HepG2 (cell line): ENCODE data around the gene KCND3. TPM values are rescaled to one million over a fixed set of nuclear protein-coding genes. Genes with fewer than 3 reads are reported as not detected.

ENCODE experiments used
- ATAC-seq: fragments of 200-7000 bp; cut with Tn5 transposase; 3 replicates; pipeline ENCODE4 v1.9.1; 2020; ENCODE audit warnings: mild to moderate bottlenecking, moderate library complexity
- BruUV-seq: library from RNA; stranded (reverse); fragments of 400-500 nt; replicated peaks from 2 replicates; lab custom pipeline; 2021; lab: Mats Ljungman, UMichigan
- CTCF ChIA-PET: fragments of 300-600 bp; formaldehyde crosslinking; extraction: SDS; loops from one replicate; lab custom pipeline; 2021; ENCODE audit warnings: low total read pairs, inconsistent platforms, low intra/inter-chr PET ratio; lab: Yijun Ruan, JAX
- POLR2A ChIA-PET: fragments of 350-600 bp; sonication (Branson Sonifier 250); formaldehyde crosslinking; loops from one replicate; lab custom pipeline; 2020; ENCODE audit warnings: antibody characterized with exemption, inconsistent platforms; lab: Yijun Ruan, JAX
- DNase-seq: peaks from one replicate; pipeline ENCODE4 v3.0.0-alpha.2; 2015; ENCODE audit warnings: low spot score
- FAIRE-seq: peaks from 3 replicates; lab custom pipeline; 2011; peaks lifted over from hg19 to GRCh38; lab: Jason Lieb, UNC
- H2AFZ ChIP-seq: one replicate; pipeline ENCODE4 v1.6.1; 2011; ENCODE audit warnings: low read length, inconsistent platforms
- H3K27ac ChIP-seq: fragments of 300-600 bp; 3 replicates; pipeline ENCODE4 v1.8.0; 2011; ENCODE audit warnings: mixed run types, mild to moderate bottlenecking, mixed read lengths, low read length, inconsistent platforms; ENCODE audit not compliant: insufficient read depth; ENCODE audit errors: extremely low read length
- H3K27me3 ChIP-seq, 2 experiments: fragments of 200-600 bp in 1 of 2; 2 replicates in 1 of 2; 3 replicates in 1 of 2; pipeline versions ENCODE4 v1.6.0 to v1.8.0; 2011; ENCODE audit warnings: low read length in 2 of 2, mild to moderate bottlenecking in 2 of 2, moderate library complexity in 2 of 2, inconsistent platforms in 1 of 2; ENCODE audit not compliant: insufficient read depth in 2 of 2, control insufficient read depth in 1 of 2
- H3K36me3 ChIP-seq, 2 experiments: fragments of 200-600 bp in 1 of 2; replicated peaks in 1 of 2; 2 replicates in 1 of 2; 3 replicates in 1 of 2; pipeline versions ENCODE4 v1.5.1 to v1.8.0; 2011; ENCODE audit warnings: low read length in 2 of 2, inconsistent platforms in 1 of 2; ENCODE audit not compliant: insufficient read depth in 2 of 2, control insufficient read depth in 1 of 2
- H3K4me1 ChIP-seq: 2 replicates; pipeline ENCODE4 v1.5.1; 2012; ENCODE audit warnings: low read length, inconsistent platforms; ENCODE audit not compliant: insufficient read depth
- H3K4me2 ChIP-seq: 2 replicates; pipeline ENCODE4 v1.6.0; 2011; ENCODE audit warnings: low read depth, low read length, inconsistent platforms
- H3K4me3 ChIP-seq, 3 experiments: fragments of 200-600 bp in 1 of 3; sonication (generic), shearing (Covaris generic) in 1 of 3; replicated peaks in 1 of 3; 2 replicates each; pipeline ENCODE4 v1.5.1; 2011 to 2016; ENCODE audit warnings: low read length in 3 of 3, inconsistent platforms in 2 of 3, low read depth in 2 of 3, mild to moderate bottlenecking in 2 of 3, control low read depth in 1 of 3, mixed read lengths in 1 of 3; ENCODE audit not compliant: insufficient read depth in 1 of 3
- H3K79me2 ChIP-seq: one replicate; pipeline ENCODE4 v1.6.1; 2011; ENCODE audit warnings: low read length, inconsistent platforms; ENCODE audit not compliant: insufficient read depth
- H3K9ac ChIP-seq: 2 replicates; pipeline ENCODE4 v1.6.0; 2011; ENCODE audit warnings: mild to moderate bottlenecking, low read depth, low read length, inconsistent platforms; ENCODE audit not compliant: insufficient read depth
- H3K9me3 ChIP-seq: 2 replicates; pipeline ENCODE4 v1.5.1; 2012; ENCODE audit warnings: mild to moderate bottlenecking, low read length
- H4K20me1 ChIP-seq: 2 replicates; pipeline ENCODE4 v1.6.0; 2011; ENCODE audit warnings: inconsistent platforms, mild to moderate bottlenecking, low read length, moderate library complexity; ENCODE audit not compliant: insufficient read depth
- CAMTA2 ChIP-seq: sonication (generic); formaldehyde crosslinking; IDR thresholded peaks from 2 replicates; pipeline ENCODE4 v1.4.0; 2020; ENCODE audit warnings: mild to moderate bottlenecking, missing genetic modification reagents, borderline replicate concordance
- EP300 ChIP-seq, 3 experiments: sonication (generic) in 1 of 3; formaldehyde crosslinking in 1 of 3; IDR thresholded peaks; 2 replicates each; pipeline versions ENCODE4 v1.5.1 to v1.6.1; 2011 to 2020; ENCODE audit warnings: low read depth in 2 of 3, low read length in 2 of 3, borderline replicate concordance in 1 of 3, improper control_type of control experiment in 1 of 3, mild to moderate bottlenecking in 1 of 3, missing genetic modification reagents in 1 of 3, moderate library complexity in 1 of 3
- FOSL1 ChIP-seq: sonication (generic); formaldehyde crosslinking; IDR thresholded peaks from 2 replicates; pipeline ENCODE4 v1.9.0; 2021; ENCODE audit warnings: missing genetic modification reagents, borderline replicate concordance
- GABPA ChIP-seq, 2 experiments: IDR thresholded peaks; 2 replicates each; pipeline ENCODE4 v1.6.1; 2011 to 2016; ENCODE audit warnings: low read depth in 2 of 2, low read length in 1 of 2, missing biosample characterization in 1 of 2, missing genetic modification characterization in 1 of 2
- IRF1 ChIP-seq: sonication (generic); formaldehyde crosslinking; IDR thresholded peaks from 2 replicates; pipeline ENCODE4 v1.4.0; 2020; ENCODE audit warnings: low read depth, mild to moderate bottlenecking, missing genetic modification reagents
- IRX3 ChIP-seq: sonication (generic); formaldehyde crosslinking; IDR thresholded peaks from 2 replicates; pipeline ENCODE4 v1.8.1; 2023; ENCODE audit warnings: mild to moderate bottlenecking, low read depth, missing genetic modification reagents, borderline replicate concordance
- NFAT5 ChIP-seq: sonication (generic); formaldehyde crosslinking; IDR thresholded peaks from 2 replicates; pipeline ENCODE4 v1.4.0; 2020; ENCODE audit warnings: missing genetic modification reagents
- POLR2AphosphoS2 ChIP-seq: IDR thresholded peaks from 2 replicates; pipeline ENCODE4 v1.6.1; 2011; ENCODE audit warnings: low read depth, low read length, improper control_type of control experiment
- REXO4 ChIP-seq: sonication (generic); formaldehyde crosslinking; IDR thresholded peaks from 2 replicates; pipeline ENCODE4 v1.8.0; 2022; ENCODE audit warnings: missing genetic modification reagents, mild to moderate bottlenecking, borderline replicate concordance
- SMYD3 ChIP-seq: sonication (generic); formaldehyde crosslinking; IDR thresholded peaks from 2 replicates; pipeline ENCODE4 v1.8.1; 2023; ENCODE audit warnings: mild to moderate bottlenecking, missing genetic modification reagents
- SP5 ChIP-seq: IDR thresholded peaks from 2 replicates; pipeline ENCODE4 v1.6.1; 2016; ENCODE audit warnings: low read depth, borderline replicate concordance
- ZBTB7A ChIP-seq: sonication (generic); formaldehyde crosslinking; IDR thresholded peaks from 2 replicates; pipeline ENCODE4 v1.8.0; 2022; ENCODE audit warnings: mild to moderate bottlenecking, missing genetic modification reagents
- ZNF33B ChIP-seq: sonication (generic); formaldehyde crosslinking; IDR thresholded peaks from 2 replicates; pipeline ENCODE4 v1.5.1; 2020; ENCODE audit warnings: mild to moderate bottlenecking, missing genetic modification reagents
- ZNF530 ChIP-seq: sonication (generic); formaldehyde crosslinking; IDR thresholded peaks from 2 replicates; pipeline ENCODE4 v1.5.0; 2020; ENCODE audit warnings: low read depth, mild to moderate bottlenecking, missing genetic modification reagents
- ZNF709 ChIP-seq: sonication (generic); formaldehyde crosslinking; IDR thresholded peaks from 2 replicates; pipeline ENCODE4 v1.5.0; 2020; ENCODE audit warnings: mild to moderate bottlenecking, missing genetic modification reagents
- ZNF746 ChIP-seq: sonication (generic); formaldehyde crosslinking; IDR thresholded peaks from 2 replicates; pipeline ENCODE4 v1.8.0; 2022; ENCODE audit warnings: mild to moderate bottlenecking, missing genetic modification reagents
- WGBS: methylation state at CpG from one replicate; pipeline ENCODE4 v1.1.6; 2017; ENCODE audit warnings: low lambda C conversion rate; 5-methylcytosine and 5-hydroxymethylcytosine counted together
- in situ Hi-C: cut with HindIII; loops from 2 replicates; pipeline ENCODE4 v1.10.0; 2017; ENCODE audit warnings: low pct_unique_long_range_greater_than_20kb; ENCODE audit not compliant: extremely low pct_ligation_motif_present
- intact Hi-C: fragments of 100-400 bp; cut with micrococcal nuclease; formaldehyde crosslinking; loops from one replicate; pipeline ENCODE4 v1.10.0; 2022; ENCODE audit not compliant: unreplicated experiment
- polyA plus RNA-seq, 8 experiments: library from polyadenylated mRNA; depleted of rRNA in 3 of 8; stranded (reverse) in 7 of 8; unstranded in 1 of 8; fragments of >200 nt; fragmentation: Illumina TruSeq in 4 of 8; extraction: Trizol in 4 of 8; gene quantifications; 2 replicates each; pipeline versions ENCODE4 v1.2.1 to v1.2.3, GENCODE V29; 2011 to 2016; ENCODE audit warnings: low read depth in 4 of 8, missing spikeins in 1 of 8, mixed read lengths in 1 of 8; ENCODE audit not compliant: insufficient read depth in 1 of 8
- total RNA-seq, 5 experiments: library from RNA; depleted of rRNA; stranded (reverse); fragments of >200 nt; fragmentation: Illumina TruSeq; extraction: Trizol; gene quantifications; 2 replicates each; pipeline ENCODE4 v1.2.3, GENCODE V29; 2016; ENCODE audit warnings: low read depth in 1 of 5

KCND3 gene
- total and polyA plus RNA-seq, 2 of the 13 experiments (the other 11 are each of a cell fraction or from before 2014, with no cell fraction given) = 0.04 TPM; not detected in 1

- TF ChIP-seq IRF1 (no peak), ZBTB7A (CRISPR knock-in tag) (no peak), ZNF709 (CRISPR knock-in tag) (no peak), SP5 (no peak), POLR2AphosphoS2 (no peak), GABPA (IDR thresholded peaks at IDR 0.05; ENCODE audit: low read depth, low read length) (no peak), GABPA (CRISPR knock-in tag; IDR thresholded peaks at IDR 0.05; ENCODE audit: low read depth) (no peak), ZNF33B (CRISPR knock-in tag) (no peak), CAMTA2 (CRISPR knock-in tag) (no peak)
Measured at GRCh38 chr1:111956155-111956771, 33.2 kb downstream of the KCND3 start (continued).

DNA sequence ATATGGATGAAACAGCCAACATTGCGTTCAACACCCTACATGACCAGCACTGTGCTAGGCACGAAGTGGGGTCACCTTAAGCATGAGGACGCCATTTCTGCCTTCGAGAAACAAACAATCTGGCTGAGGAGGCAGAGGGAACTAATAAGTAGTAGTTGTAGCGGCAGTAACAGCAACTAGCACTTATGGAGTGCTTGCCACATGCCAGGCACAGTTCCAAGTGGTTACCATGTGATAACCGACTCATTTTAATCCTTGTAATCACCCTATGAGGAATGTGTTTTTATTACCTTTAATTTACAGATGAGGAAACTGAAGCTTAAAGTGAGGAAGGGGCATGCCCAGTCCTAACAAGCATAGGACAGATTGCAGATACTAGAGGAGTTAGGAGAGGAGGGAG is 33.7 kb downstream of the KCND3 start:
- no peaks in the 10 kb centered on the region for H3K36me3 ChIP-seq
- no peak overlapping the region for H3K4me2 ChIP-seq
- no peak overlapping the region for H3K9ac ChIP-seq
- H3K9me3 ChIP-seq = no peaks in the 10 kb centered on the region
- WGBS = 22% methylated on average over 6 of the region's 6 CpGs
- no TSS peak for BruUV-seq
- DNase-seq = no peak
- FAIRE-seq = no peak
- H3K79me2 ChIP-seq = no peaks in the 10 kb centered on the region
- ChIA-PET CTCF (no interaction called here), POLR2A (no interaction called here)
- intact Hi-C loops (no loop called here), in situ Hi-C loops (no loop called here)
- H2AFZ ChIP-seq = no peak overlapping the region
- no peak for ATAC-seq
- H3K4me3 ChIP-seq = no peak overlapping the region
- peaks cover 0 to 8% of the 10 kb centered on the region in 2 experiments; a peak in 1 of 5 replicates for H3K27me3 ChIP-seq
- H4K20me1 ChIP-seq = no peaks in the 10 kb centered on the region
- H3K4me1 ChIP-seq = no peaks in the 10 kb centered on the region
- no peak overlapping the region for H3K27ac ChIP-seq
- TF ChIP-seq ZNF530 (CRISPR knock-in tag) (no peak), FOSL1 (CRISPR knock-in tag) (no peak), SMYD3 (CRISPR knock-in tag) (no peak), ZNF746 (CRISPR knock-in tag) (no peak), NFAT5 (no peak), EP300 (IDR thresholded peaks at IDR 0.05; ENCODE audit: low read depth in 2 of 2, low read length in 2 of 2) (no peak), EP300 (CRISPR knock-in tag; IDR thresholded peaks at IDR 0.05; ENCODE audit: borderline replicate concordance) (no peak), IRX3 (CRISPR knock-in tag) (no peak), REXO4 (CRISPR knock-in tag) (no peak)
